Left ventricle myocardium inferior (tissue), 1 donor: ENCODE data around the gene C16orf95. TPM values are rescaled to one million over a fixed set of nuclear protein-coding genes. Genes with fewer than 3 reads are reported as not detected.
"Not testable (repeated sequence)": the region's sequence is repeated elsewhere in the genome, so short reads cannot be mapped to it uniquely, and the experiment has no call there.

Experiments used
- DNase-seq: peaks from one replicate; pipeline ENCODE4 v3.0.0-alpha.2; 2020
- H3K27ac ChIP-seq: fragments of 200-600 bp; replicated peaks from 2 replicates; pipeline ENCODE4 v1.8.0; 2021
- H3K27me3 ChIP-seq: fragments of 200-600 bp; 2 replicates; pipeline ENCODE4 v1.8.0; 2021; ENCODE audit warnings: low read depth
- H3K36me3 ChIP-seq: fragments of 200-600 bp; 2 replicates; pipeline ENCODE4 v1.8.0; 2021
- H3K4me1 ChIP-seq: fragments of 200-600 bp; 2 replicates; pipeline ENCODE4 v1.8.0; 2021
- H3K4me3 ChIP-seq: fragments of 200-600 bp; 2 replicates; pipeline ENCODE4 v1.8.0; 2021; ENCODE audit warnings: mild to moderate bottlenecking, moderate library complexity
- H3K9me3 ChIP-seq: fragments of 200-600 bp; replicated peaks from 2 replicates; pipeline ENCODE4 v1.8.0; 2021
- intact Hi-C: fragments of 100-400 bp; cut with micrococcal nuclease; formaldehyde crosslinking; loops from one replicate; pipeline ENCODE4 v1.11.0; 2022
- long read RNA-seq: library from polyadenylated mRNA; unstranded; transcript quantifications from one replicate; pipeline ENCODE4 v2.0.0, GENCODE V29; 2021
- total RNA-seq: library from RNA; stranded (reverse); fragmentation: NEBNext Ultra II Directional; extraction: Animal tissue kit (Norgen Biotek cat#: 25700); gene quantifications from one replicate; pipeline ENCODE4 v1.2.1, GENCODE V29; 2021
- TF ChIP-seq, protein P1 (sequence below): fragments of 200-600 bp; IDR thresholded peaks from 2 replicates; pipeline ENCODE4 v1.8.0; 2021; ENCODE audit warnings: antibody characterized with exemption, mild to moderate bottlenecking, borderline replicate concordance
- donor health status: DM: no; HTN: yes; CAD: no; lungs with severe emphysema.

C16orf95 gene, protein sequence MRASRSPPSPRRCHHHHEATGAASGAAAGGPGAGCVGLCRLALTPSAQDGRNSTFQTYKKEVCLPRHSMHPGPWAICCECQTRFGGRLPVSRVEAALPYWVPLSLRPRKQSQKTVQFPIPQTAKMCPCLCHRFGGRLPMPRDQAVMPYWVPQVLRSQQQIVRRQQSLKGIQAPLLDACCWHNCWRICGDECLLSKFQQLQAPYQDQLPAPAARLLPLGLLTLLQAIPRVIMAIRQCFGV
- total RNA-seq: 3.2 TPM
- long read RNA-seq, partial matches to known transcripts: 0 of 3 reads
- long read RNA-seq, other reads (novel, unspliced or antisense): 0 of 3 reads

DNA sequence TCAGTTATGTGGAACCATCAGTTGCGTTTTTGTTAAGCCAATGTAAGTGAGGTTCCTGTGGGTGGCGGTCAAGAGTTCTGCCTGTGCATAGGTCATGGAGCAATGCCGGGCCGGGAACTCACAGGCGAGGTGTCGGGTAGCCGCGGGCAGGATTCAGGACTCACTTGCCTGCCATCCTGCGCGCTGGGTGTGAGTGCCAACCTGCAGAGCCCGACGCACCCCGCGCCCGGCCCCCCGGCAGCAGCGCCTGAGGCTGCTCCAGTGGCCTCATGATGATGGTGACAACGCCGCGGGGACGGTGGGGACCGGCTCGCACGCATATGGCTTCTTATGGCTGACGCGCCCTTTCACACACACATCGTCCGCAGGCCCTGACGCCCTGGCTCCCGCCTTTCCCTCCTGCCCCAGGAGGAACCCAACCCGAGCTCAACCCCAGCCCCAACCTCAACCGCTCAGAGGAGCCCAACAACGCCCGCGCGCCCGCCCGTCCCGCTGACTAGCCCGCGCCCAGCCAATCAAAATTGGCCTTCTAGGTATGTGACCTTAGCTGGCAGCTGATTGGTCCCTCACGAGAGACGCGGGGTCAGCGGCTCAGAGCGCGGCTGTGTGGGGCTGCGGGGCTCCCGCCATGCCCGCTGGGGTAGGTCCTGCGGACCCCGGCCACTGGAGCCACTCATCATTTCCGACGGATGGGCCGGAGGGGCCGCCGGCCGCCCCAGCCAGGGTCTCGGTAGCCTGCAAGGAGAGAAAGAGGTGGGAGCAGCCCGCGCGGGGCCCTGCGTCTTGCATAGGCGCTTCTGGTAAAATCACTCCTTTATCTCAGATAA lies at the start of gene C16orf95:
TSS of gene C16orf95 (minus strand) at position 470 of the 827 bp plus-strand sequence. CDS start at position 320, 150 bp downstream.
- H3K27me3 ChIP-seq: no peaks in the 10 kb centered on the region
- peak; percentile 95 for DNase-seq
- intact Hi-C loops: no loop called here
- H3K9me3 ChIP-seq: no peaks in the 10 kb centered on the region
- peak within 1 kb of the TSS; percentile 99 for H3K27ac ChIP-seq
- peaks cover 22% of the 10 kb centered on the region for H3K4me1 ChIP-seq
- TF ChIP-seq, protein P1, sequence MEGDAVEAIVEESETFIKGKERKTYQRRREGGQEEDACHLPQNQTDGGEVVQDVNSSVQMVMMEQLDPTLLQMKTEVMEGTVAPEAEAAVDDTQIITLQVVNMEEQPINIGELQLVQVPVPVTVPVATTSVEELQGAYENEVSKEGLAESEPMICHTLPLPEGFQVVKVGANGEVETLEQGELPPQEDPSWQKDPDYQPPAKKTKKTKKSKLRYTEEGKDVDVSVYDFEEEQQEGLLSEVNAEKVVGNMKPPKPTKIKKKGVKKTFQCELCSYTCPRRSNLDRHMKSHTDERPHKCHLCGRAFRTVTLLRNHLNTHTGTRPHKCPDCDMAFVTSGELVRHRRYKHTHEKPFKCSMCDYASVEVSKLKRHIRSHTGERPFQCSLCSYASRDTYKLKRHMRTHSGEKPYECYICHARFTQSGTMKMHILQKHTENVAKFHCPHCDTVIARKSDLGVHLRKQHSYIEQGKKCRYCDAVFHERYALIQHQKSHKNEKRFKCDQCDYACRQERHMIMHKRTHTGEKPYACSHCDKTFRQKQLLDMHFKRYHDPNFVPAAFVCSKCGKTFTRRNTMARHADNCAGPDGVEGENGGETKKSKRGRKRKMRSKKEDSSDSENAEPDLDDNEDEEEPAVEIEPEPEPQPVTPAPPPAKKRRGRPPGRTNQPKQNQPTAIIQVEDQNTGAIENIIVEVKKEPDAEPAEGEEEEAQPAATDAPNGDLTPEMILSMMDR: peak; percentile 76
- H3K4me3 ChIP-seq: peak within 1 kb of the TSS; percentile 99
- no peaks in the 10 kb centered on the region for H3K36me3 ChIP-seq

DNA sequence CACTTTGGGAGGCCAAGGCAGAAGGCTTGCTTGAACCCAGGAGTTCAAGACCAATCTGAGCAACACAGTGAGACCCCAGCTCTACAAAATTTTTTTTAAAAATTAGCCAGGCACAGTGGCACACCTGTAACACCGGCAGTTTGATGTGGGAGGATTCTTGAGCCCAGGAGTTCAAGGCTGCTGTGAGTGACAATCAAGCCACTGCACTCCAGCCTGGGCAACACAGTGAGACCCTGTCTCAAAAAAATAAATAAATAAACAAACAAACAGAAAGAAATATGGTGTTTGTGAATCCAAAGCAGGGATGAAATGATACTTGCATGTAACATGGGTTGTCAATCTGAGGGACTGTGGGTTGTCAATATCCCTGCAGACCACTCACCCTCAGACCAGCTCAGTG lies 49.7 kb upstream of the C16orf95 start:
- H3K36me3 ChIP-seq: peaks cover 8% of the 10 kb centered on the region
- no peak overlapping the region for H3K4me3 ChIP-seq
- TF ChIP-seq, protein P1: no peak
- H3K9me3 ChIP-seq: no peaks in the 10 kb centered on the region
- DNase-seq: no peak
- H3K27ac ChIP-seq: no peak overlapping the region
- H3K4me1 ChIP-seq: peaks cover 92% of the 10 kb centered on the region
- H3K27me3 ChIP-seq: no peaks in the 10 kb centered on the region
- intact Hi-C loops: no loop called here

DNA sequence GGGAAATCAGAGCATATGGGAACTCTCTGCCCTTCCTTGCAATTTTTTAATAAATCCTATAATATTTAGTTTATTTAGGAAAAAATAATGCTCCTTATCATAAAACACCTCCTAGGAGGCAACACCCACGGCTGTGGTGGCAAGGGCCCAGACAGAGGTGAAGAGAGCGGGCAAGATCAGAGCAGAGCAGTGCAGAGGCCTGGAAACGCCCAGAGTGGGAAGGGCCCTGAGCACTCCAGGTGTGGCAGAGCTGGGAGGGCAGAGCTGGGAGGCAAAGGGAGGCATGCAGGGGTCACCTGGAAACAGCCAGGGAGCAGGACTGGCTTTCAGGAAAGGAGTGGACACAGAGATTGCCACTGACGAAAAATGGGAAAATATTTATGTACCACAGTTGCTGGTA lies 49.1 kb upstream of the C16orf95 start:
- Histone ChIP-seq H3K4me1 (peaks cover 91% of the 10 kb centered on the region), H3K9me3 (no peaks in the 10 kb centered on the region), H3K36me3 (peaks cover 14% of the 10 kb centered on the region), H3K27me3 (no peaks in the 10 kb centered on the region), H3K27ac (no peak overlapping the region), H3K4me3 (no peak overlapping the region)
- no peak for DNase-seq
- TF ChIP-seq, protein P1: no peak
- intact Hi-C loops: no loop called here

DNA sequence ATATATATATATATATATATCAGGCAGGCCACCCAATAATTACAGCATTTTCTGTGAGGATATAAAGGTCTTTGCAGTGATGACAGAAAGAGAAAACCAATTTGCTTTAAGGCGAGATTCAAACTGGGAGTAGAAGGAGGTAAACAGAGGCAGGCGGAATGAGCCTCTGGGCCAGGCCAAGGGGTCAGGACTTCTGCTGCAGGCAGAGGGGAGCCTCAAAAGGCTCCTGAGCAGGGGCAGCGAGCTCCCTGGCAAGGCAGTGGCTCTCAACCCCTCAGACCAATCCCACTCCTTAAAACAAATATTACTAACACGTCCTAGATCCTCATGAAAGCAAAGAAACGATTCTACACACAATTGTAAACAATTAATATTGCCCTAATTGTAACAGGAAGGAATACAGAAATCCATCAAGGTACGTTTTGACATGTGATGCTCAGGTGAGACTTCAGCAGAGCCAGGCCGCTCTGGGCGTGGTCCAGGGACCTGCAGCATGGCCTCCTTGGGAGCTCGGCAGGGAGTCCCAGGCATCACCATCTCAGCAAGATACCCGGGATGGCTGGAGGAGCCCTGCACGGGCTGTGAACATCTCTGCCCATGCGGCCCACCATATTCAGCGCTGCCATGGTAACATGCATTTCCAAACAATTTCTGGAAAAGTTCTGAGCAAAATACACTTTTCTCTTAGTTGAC lies 48.0 kb upstream of the C16orf95 start:
- TF ChIP-seq, protein P1: no peak
- Histone ChIP-seq H3K4me1 (peaks cover 91% of the 10 kb centered on the region), H3K27me3 (no peaks in the 10 kb centered on the region), H3K9me3 (no peaks in the 10 kb centered on the region), H3K27ac (peak overlapping the region; percentile 87), H3K4me3 (no peak overlapping the region), H3K36me3 (peaks cover 17% of the 10 kb centered on the region)
- intact Hi-C loops: no loop called here
- DNase-seq: no peak

DNA sequence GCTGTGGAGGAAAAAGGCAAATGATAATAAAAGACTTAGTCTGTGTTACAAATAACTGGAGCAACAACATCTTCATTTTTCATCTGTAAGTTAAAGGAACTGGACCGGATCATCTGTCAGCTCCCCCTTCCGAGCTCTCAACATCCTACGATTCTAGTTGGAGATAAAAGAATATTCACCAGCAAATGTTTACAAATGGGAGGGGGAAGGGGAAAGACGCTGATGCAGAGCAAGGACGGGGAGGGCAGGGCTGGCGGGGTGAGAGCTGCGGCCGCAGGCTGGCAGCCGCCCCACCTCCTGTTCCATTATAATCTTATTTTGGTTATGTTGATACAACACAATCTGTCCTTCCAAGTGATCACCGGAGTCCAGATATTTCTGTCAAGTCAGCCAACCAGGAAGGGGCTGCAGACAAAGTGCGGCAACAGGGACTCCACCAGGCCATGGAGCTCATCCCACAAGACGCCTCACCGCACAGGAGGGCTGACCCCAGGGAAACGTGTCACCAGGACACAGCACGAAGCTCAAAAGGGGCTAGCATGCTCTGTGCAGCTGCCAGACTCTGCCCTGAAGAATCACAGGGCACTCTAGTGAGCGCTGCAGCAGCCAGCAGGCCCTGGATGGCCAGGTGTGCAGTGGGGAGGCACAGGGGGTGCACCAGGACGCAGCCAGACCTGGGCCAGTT lies 46.7 kb upstream of the C16orf95 start:
- Histone ChIP-seq H3K4me1 (peaks cover 89% of the 10 kb centered on the region), H3K36me3 (peaks cover 26% of the 10 kb centered on the region), H3K9me3 (no peaks in the 10 kb centered on the region), H3K4me3 (peak overlapping the region; percentile 38), H3K27ac (peak overlapping the region; percentile 87), H3K27me3 (no peaks in the 10 kb centered on the region)
- peak; percentile 65 for DNase-seq
- intact Hi-C loops: no loop called here
- TF ChIP-seq, protein P1: no peak

DNA sequence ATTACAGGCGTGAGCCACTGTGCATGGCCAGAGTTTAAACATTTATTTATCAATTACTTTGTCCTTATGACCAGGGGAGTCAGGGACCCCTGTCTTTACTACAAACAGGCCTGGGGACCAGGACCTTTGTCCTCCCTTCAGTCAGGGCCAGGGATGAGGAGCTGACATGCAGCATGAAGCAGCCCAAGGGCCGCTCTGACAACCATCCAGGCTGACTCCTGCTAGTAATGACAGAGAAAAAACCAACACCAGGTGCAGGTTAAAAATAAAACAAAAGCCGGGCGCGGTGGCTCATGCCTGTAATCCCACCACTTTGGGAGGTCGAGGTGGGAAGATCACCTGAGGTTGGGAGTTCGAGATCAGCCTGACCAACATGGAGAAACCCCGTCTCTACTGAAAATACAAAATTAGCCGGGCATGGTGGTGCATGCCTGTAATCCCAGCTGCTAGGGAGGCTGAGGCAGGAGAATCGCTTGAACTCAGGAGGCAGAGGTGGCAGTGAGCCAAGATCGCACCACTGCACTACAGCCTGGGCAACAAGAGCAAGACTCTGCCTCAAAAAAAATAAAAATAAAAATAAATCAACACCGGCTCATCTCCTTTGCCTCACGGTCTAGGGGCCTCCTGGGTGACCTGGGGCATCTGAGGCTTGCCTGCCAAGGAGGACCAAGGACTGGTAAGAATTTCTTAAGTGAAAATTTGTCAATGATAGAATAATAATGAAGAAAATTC lies 45.8 kb upstream of the C16orf95 start:
- H3K27me3 ChIP-seq, DNase-seq, H3K9me3 ChIP-seq, H3K4me3 ChIP-seq, intact Hi-C loops: not testable (repeated sequence)
- peak overlapping the region; percentile 87 for H3K27ac ChIP-seq
- peaks cover 36% of the 10 kb centered on the region for H3K36me3 ChIP-seq
- H3K4me1 ChIP-seq: peaks cover 87% of the 10 kb centered on the region
